K562 (cell line): ENCODE data around the gene ARMH1. TPM values are rescaled to one million over a fixed set of nuclear protein-coding genes. Genes with fewer than 3 reads are reported as not detected.

ENCODE experiments used
- ARNT ChIP-seq, 2 experiments: fragments of 450-650 bp; IDR thresholded peaks; 2 replicates each; pipeline ENCODE4 v1.6.1; 2016; ENCODE audit warnings: mild to moderate bottlenecking in 1 of 2
- CHD4 ChIP-seq: fragments of 200-600 bp; sonication (generic); IDR thresholded peaks from 3 replicates; pipeline ENCODE4 v1.6.1; 2012; ENCODE audit warnings: low read depth, mild to moderate bottlenecking, mixed read lengths, low read length, inconsistent platforms; ENCODE audit not compliant: insufficient read depth, insufficient replicate concordance, poor library complexity, severe bottlenecking
- E4F1 ChIP-seq: fragments of 250-450 bp; sonication (Bioruptor Pico); IDR thresholded peaks from 2 replicates; pipeline ENCODE4 v1.5.0; 2021; ENCODE audit warnings: mild to moderate bottlenecking, borderline replicate concordance
- FOS ChIP-seq: IDR thresholded peaks from 3 replicates; pipeline ENCODE4 v1.6.1; 2011; ENCODE audit not compliant: insufficient read length; ENCODE audit errors: extremely low read depth
- FOXO4 ChIP-seq: fragments of 450-650 bp; formaldehyde crosslinking; IDR thresholded peaks from 2 replicates; pipeline ENCODE4 v1.4.0; 2020; ENCODE audit warnings: mild to moderate bottlenecking, moderate library complexity
- MEF2D ChIP-seq: conservative IDR thresholded peaks from 2 replicates; pipeline ENCODE4 v1.6.1; 2016; ENCODE audit warnings: low read depth, missing genetic modification characterization, missing compliant biosample characterization
- NFE2L1 ChIP-seq: fragments of 450-650 bp; IDR thresholded peaks from 2 replicates; pipeline ENCODE4 v1.6.1; 2016; ENCODE audit warnings: missing genetic modification characterization, low read depth, mild to moderate bottlenecking, missing compliant biosample characterization, moderate library complexity, borderline replicate concordance
- NFRKB ChIP-seq: fragments of 450-650 bp; IDR thresholded peaks from 2 replicates; pipeline ENCODE4 v1.6.1; 2016; ENCODE audit warnings: low read depth
- NR2C1 ChIP-seq, 2 experiments: fragments of 450-650 bp; IDR thresholded peaks; 2 replicates each; pipeline ENCODE4 v1.6.1; 2017; ENCODE audit warnings: mild to moderate bottlenecking in 2 of 2, antibody characterized with exemption in 1 of 2, inconsistent platforms in 1 of 2, missing compliant biosample characterization in 1 of 2, missing genetic modification characterization in 1 of 2
- SMARCE1 ChIP-seq: fragments of 450-650 bp; IDR thresholded peaks from 2 replicates; pipeline ENCODE4 v1.7.1; 2016; ENCODE audit warnings: mild to moderate bottlenecking
- TAF7 ChIP-seq: fragments of 450-650 bp; IDR thresholded peaks from 2 replicates; pipeline ENCODE4 v1.6.1; 2016; ENCODE audit warnings: missing genetic modification characterization, missing compliant biosample characterization
- TSHZ1 ChIP-seq: fragments of 250-450 bp; sonication (Bioruptor Pico); IDR thresholded peaks from 2 replicates; pipeline ENCODE4 v1.4.0; 2020; ENCODE audit warnings: mild to moderate bottlenecking, moderate library complexity
- USF1 ChIP-seq: sonication (generic); formaldehyde crosslinking; IDR thresholded peaks from 2 replicates; pipeline ENCODE4 v1.9.0; 2022; ENCODE audit warnings: mild to moderate bottlenecking, missing genetic modification reagents
- ZFP36 ChIP-seq: fragments of 150-350 bp; IDR thresholded peaks from 2 replicates; pipeline ENCODE4 v1.6.1; 2018; ENCODE audit warnings: low read length, low read depth; ENCODE audit not compliant: partially characterized antibody
- ZFP91 ChIP-seq: sonication (generic); formaldehyde crosslinking; IDR thresholded peaks from 2 replicates; pipeline ENCODE4 v1.8.0; 2022; ENCODE audit warnings: mild to moderate bottlenecking, missing genetic modification reagents
- ZNF134 ChIP-seq: fragments of 250-450 bp; sonication (Bioruptor Pico); conservative IDR thresholded peaks from 2 replicates; pipeline ENCODE4 v1.4.0; 2020
- polyA plus RNA-seq, 8 experiments: library from polyadenylated mRNA; depleted of rRNA in 4 of 8; stranded (reverse) in 5 of 8; unstranded in 3 of 8; fragments of >200 nt; fragmentation: Nextera tagmentation in 2 of 8; fragmentation: Illumina TruSeq in 1 of 8; extraction: Ambion mirVana in 2 of 8; extraction: Trizol in 1 of 8; gene quantifications; 2 replicates each; pipeline versions ENCODE4 v1.2.1 to v1.2.3, GENCODE V29; 2011 to 2014; ENCODE audit warnings: inconsistent platforms in 1 of 8, missing spikeins in 1 of 8
- total RNA-seq, 7 experiments: library from RNA; depleted of rRNA in 6 of 7; stranded (reverse); fragments of >200 nt in 6 of 7; fragmentation: Illumina TruSeq in 2 of 7; extraction: Trizol in 2 of 7; gene quantifications; 2 replicates each; pipeline versions ENCODE4 v1.2.1 to v1.2.3, GENCODE V29; 2011 to 2021; ENCODE audit warnings: low replicate concordance in 1 of 7

Gene ARMH1
- total and polyA plus RNA-seq, 9 of the 15 experiments (the other 6 are each of a cell fraction or from before 2014, with no cell fraction given), result 0.41 TPM; not detected in 8

- TF ChIP-seq E4F1 (CRISPR knock-in tag) (no peak), ZFP91 (CRISPR knock-in tag) (peak; percentile 74), NFRKB (peak; percentile 78; the same call in 1 of the 2 replicates), ZNF134 (CRISPR knock-in tag) (no peak), ZFP36 (peak; percentile 2), NFE2L1 (tag) (no peak), USF1 (no peak), FOS (no peak), ARNT (IDR thresholded peaks at IDR 0.05) (0 out of 4 replicates have a peak, but pooled peaks have one; percentile 14 to 61), TAF7 (tag) (peak; percentile 78), CHD4 (peak; percentile 86), TSHZ1 (no peak), MEF2D (tag) (no peak), FOXO4 (CRISPR knock-in tag) (no peak), NR2C1 (IDR thresholded peaks at IDR 0.05) (no peak), NR2C1 (tag; IDR thresholded peaks at IDR 0.05) (0 out of 2 replicates have a peak, but pooled peaks have one; percentile 9), SMARCE1 (no peak; the same call in 1 of the 2 replicates)
These were observed 65.0 kb downstream of the ARMH1 start, which contains the start of gene KIF2C (continued) for GRCh38 chr1:44739307-44740178.
